BJ (cell line): Measurements from ENCODE around the gene THAP11. TPM values are rescaled to one million over a fixed set of nuclear protein-coding genes. Genes with fewer than 3 reads are reported as not detected.

ENCODE experiments used
- CTCF ChIA-PET: fragments of 350-600 bp; formaldehyde crosslinking; extraction: SDS; loops from one replicate; lab custom pipeline; 2021; ENCODE audit warnings: antibody characterized with exemption, inconsistent platforms; lab: Yijun Ruan, JAX
- POLR2A ChIA-PET: fragments of 300-600 bp; sonication (Branson Sonifier 250); formaldehyde crosslinking; extraction: SDS; loops from one replicate; lab custom pipeline; 2021; ENCODE audit warnings: antibody characterized with exemption; lab: Charles Lee
- DNase-seq: peaks from one replicate; pipeline ENCODE4 v3.0.0-alpha.2; 2011; ENCODE audit warnings: low read depth
- H3K27me3 ChIP-seq: 2 replicates; pipeline ENCODE4 v1.6.0; 2011; ENCODE audit warnings: low read length; ENCODE audit not compliant: control insufficient read depth, insufficient read depth
- H3K36me3 ChIP-seq: 2 replicates; pipeline ENCODE4 v1.5.1; 2011; ENCODE audit warnings: low read length; ENCODE audit not compliant: control insufficient read depth, insufficient read depth
- H3K4me3 ChIP-seq: 2 replicates; pipeline ENCODE4 v1.5.1; 2011; ENCODE audit warnings: low read depth, mild to moderate bottlenecking, control low read depth, low read length
- polyA plus RNA-seq: library from polyadenylated mRNA; depleted of rRNA; stranded (reverse); fragments of >200 nt; gene quantifications from 2 replicates; pipeline ENCODE4 v1.2.3, GENCODE V29; 2011
- TF ChIP-seq, protein P1 (sequence below): IDR thresholded peaks from 2 replicates; pipeline ENCODE4 v1.5.1; 2011; ENCODE audit warnings: low read depth, mild to moderate bottlenecking, control low read depth, inconsistent platforms, low read length, moderate library complexity; ENCODE audit not compliant: insufficient read depth

Gene THAP11
- polyA plus RNA-seq, 1 experiment = 25.8 TPM

- TF ChIP-seq, protein P1, sequence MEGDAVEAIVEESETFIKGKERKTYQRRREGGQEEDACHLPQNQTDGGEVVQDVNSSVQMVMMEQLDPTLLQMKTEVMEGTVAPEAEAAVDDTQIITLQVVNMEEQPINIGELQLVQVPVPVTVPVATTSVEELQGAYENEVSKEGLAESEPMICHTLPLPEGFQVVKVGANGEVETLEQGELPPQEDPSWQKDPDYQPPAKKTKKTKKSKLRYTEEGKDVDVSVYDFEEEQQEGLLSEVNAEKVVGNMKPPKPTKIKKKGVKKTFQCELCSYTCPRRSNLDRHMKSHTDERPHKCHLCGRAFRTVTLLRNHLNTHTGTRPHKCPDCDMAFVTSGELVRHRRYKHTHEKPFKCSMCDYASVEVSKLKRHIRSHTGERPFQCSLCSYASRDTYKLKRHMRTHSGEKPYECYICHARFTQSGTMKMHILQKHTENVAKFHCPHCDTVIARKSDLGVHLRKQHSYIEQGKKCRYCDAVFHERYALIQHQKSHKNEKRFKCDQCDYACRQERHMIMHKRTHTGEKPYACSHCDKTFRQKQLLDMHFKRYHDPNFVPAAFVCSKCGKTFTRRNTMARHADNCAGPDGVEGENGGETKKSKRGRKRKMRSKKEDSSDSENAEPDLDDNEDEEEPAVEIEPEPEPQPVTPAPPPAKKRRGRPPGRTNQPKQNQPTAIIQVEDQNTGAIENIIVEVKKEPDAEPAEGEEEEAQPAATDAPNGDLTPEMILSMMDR = no peak
- CTCF ChIA-PET = interaction anchor here (1.0 to 1.5 kb wide), 3 partner anchors 9 to 117 kb away, joined by 3 to 7 read pairs (median 3); no protein-coding TSS in a partner anchor
- Histone ChIP-seq H3K27me3 (no peaks in the 10 kb centered on the region), H3K36me3 (peaks cover 14% of the 10 kb centered on the region), H3K4me3 (no peak overlapping the region)
- DNase-seq = no peak
- POLR2A ChIA-PET = interaction anchor here (0.7 kb wide), 1 partner anchor 165 kb away, joined by 3 read pairs; the partner anchor contains the start of gene ACD
These were observed 17.0 kb upstream of the THAP11 start for GRCh38 chr16:67825119-67825518.

DNA sequence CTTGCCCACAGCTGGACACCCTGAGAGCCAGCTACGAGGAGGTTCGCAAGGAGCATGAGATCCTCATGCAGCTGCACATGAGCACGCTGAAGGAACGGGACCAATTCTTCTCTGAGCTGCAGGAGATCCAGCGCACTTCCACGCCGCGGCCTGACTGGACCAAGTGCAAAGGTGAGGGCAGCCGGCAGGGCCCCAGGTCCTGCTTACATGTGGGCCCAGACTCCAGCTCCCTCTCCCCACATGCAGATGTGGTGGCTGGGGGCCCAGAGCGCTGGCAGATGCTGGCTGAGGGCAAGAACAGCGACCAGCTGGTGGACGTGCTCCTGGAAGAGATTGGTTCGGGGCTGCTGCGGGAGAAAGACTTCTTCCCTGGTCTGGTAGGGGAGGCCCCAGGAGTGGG is 16.2 kb upstream of the THAP11 start:
- ChIA-PET POLR2A (no interaction called here), CTCF (interaction anchor here (1.0 to 2.9 kb wide), 4 partner anchors 10 to 305 kb away, joined by 3 to 25 read pairs (median 3); no protein-coding TSS in a partner anchor)
- no peak for DNase-seq
- H3K4me3 ChIP-seq = no peak overlapping the region
- peaks cover 19% of the 10 kb centered on the region for H3K36me3 ChIP-seq
- TF ChIP-seq, protein P1 = no peak
- H3K27me3 ChIP-seq = no peaks in the 10 kb centered on the region

DNA sequence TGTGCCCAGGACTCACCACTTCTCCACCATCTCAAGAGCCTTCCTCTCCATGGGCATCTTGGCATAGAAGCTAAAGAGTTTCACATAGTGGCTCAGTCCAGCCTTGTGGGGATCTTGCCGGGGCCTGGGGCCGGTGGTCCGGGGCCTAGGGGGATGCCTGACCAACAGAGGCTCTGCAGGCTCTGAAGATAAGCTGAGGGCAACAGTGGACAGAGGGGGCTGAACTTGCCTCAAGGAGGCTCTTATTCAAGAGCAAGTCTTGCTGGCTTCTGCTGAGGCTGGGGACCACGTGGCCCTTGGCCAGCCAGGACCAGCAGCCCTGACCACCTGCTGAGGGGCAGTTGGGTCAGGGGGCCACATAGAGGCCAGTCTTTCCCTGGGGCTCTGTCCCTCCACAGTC is 13.5 kb upstream of the THAP11 start:
- TF ChIP-seq, protein P1 = no peak
- H3K4me3 ChIP-seq = no peak overlapping the region
- H3K27me3 ChIP-seq = no peaks in the 10 kb centered on the region
- H3K36me3 ChIP-seq = peaks cover 24% of the 10 kb centered on the region
- POLR2A ChIA-PET = interaction anchor here (0.7 kb wide), 1 partner anchor 11 kb away, joined by 3 read pairs; no protein-coding TSS in a partner anchor
- no peak for DNase-seq
- CTCF ChIA-PET = interaction anchor here (0.6 to 2.9 kb wide), 3 partner anchors 12 to 109 kb away, joined by 3 to 25 read pairs (median 7); partner anchors contain the start of gene GFOD2

GRCh38 chr16:67833030-67833414 is 9.1 kb upstream of the THAP11 start:
- Histone ChIP-seq H3K4me3 (peak overlapping the region; percentile 85), H3K27me3 (no peaks in the 10 kb centered on the region), H3K36me3 (peaks cover 19% of the 10 kb centered on the region)
- TF ChIP-seq, protein P1 = no peak
- ChIA-PET CTCF (interaction anchor here (0.5 to 2.0 kb wide), 11 partner anchors 8 to 312 kb away, joined by 3 to 18 read pairs (median 5); partner anchors contain the start of gene NRN1L), POLR2A (no interaction called here)
- DNase-seq = no peak

DNA sequence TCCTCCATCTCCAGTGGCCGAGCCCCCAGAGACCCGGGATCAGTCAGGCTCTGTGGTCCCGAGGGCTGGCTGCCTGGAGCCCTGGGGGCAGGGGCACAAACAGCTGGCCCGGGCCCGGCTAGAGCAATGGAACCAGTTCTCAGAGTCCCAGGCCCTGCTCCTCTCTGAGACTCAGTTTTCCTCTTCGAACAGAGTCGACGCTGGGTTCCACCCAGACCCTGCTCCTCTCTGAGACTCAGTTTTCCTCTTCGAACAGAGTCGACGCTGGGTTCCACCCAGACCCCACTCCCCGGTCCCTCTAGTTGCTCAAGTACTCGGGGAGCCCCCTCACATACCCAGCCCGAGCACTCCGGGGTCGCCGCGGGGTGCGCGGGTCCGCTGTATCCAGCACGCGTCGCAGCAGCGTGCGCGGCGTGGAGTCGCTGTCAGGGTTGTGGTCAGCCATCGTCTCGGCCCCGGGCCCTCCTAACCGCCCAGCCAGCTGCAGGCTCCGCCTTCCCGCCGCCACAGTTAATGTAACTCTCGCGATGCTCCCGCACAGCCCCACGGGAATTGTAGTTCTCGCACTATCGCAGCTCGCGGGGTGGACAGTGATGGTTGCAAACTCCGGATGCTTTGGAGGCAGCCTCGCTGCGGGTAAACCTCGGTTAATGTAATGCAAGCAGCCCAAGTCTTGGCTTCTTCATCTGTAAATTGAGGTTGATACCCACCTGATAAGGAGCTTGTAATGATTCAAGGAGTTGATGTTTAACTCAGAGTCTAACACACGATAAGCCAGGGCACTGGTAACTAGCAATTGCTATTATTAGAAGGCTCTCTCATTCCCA is 8.5 kb upstream of the THAP11 start:
- ChIA-PET CTCF (interaction anchor here (1.2 to 2.0 kb wide), 10 partner anchors 8 to 312 kb away, joined by 3 to 18 read pairs (median 5); partner anchors contain the start of gene NRN1L), POLR2A (interaction anchor here (0.5 to 0.8 kb wide), 4 partner anchors 11 to 271 kb away, joined by 3 to 5 read pairs (median 4); partner anchors contain the start of gene CTCF)
- TF ChIP-seq, protein P1 = no peak
- Histone ChIP-seq H3K4me3 (peak overlapping the region; percentile 85), H3K27me3 (no peaks in the 10 kb centered on the region), H3K36me3 (peaks cover 19% of the 10 kb centered on the region)
- DNase-seq = no peak
